HepG2 (cell line): ENCODE data around the gene CHMP4B. TPM values are rescaled to one million over a fixed set of nuclear protein-coding genes. Genes with fewer than 3 reads are reported as not detected.
A peak's percentile ranks its signal among the peaks of the same experiment; 100 is the strongest.

ENCODE experiments used
- AFF4 ChIP-seq: sonication (generic); formaldehyde crosslinking; IDR thresholded peaks from 2 replicates; pipeline ENCODE4 v1.4.0; 2020; ENCODE audit warnings: missing genetic modification reagents
- ARID4A ChIP-seq: sonication (generic); formaldehyde crosslinking; IDR thresholded peaks from 2 replicates; pipeline ENCODE4 v1.5.0; 2020; ENCODE audit warnings: mild to moderate bottlenecking, missing genetic modification reagents, borderline replicate concordance
- HNRNPK ChIP-seq: fragments of 200-400 bp; formaldehyde crosslinking; IDR thresholded peaks from 2 replicates; pipeline ENCODE4 v1.6.1; 2018; ENCODE audit warnings: low read length, low read depth, moderate library complexity, mild to moderate bottlenecking; ENCODE audit not compliant: poor library complexity, severe bottlenecking
- MLXIP ChIP-seq: sonication (generic); formaldehyde crosslinking; IDR thresholded peaks from 2 replicates; pipeline ENCODE4 v1.9.0; 2021; ENCODE audit warnings: missing genetic modification reagents, borderline replicate concordance
- RCOR2 ChIP-seq: IDR thresholded peaks from 2 replicates; pipeline ENCODE4 v1.6.1; 2016; ENCODE audit warnings: missing biosample characterization, missing genetic modification reagents
- ZNF17 ChIP-seq: sonication (generic); formaldehyde crosslinking; IDR thresholded peaks from 2 replicates; pipeline ENCODE4 v1.5.0; 2020; ENCODE audit warnings: mild to moderate bottlenecking, missing genetic modification reagents
- ZNF44 ChIP-seq: sonication (generic); formaldehyde crosslinking; IDR thresholded peaks from 2 replicates; pipeline ENCODE4 v1.5.1; 2020; ENCODE audit warnings: mild to moderate bottlenecking, missing genetic modification reagents
- ZNF704 ChIP-seq: sonication (generic); formaldehyde crosslinking; IDR thresholded peaks from 2 replicates; pipeline ENCODE4 v1.8.1; 2023; ENCODE audit warnings: mild to moderate bottlenecking, inconsistent platforms, moderate library complexity, missing genetic modification reagents, borderline replicate concordance
- polyA plus RNA-seq, 8 experiments: library from polyadenylated mRNA; depleted of rRNA in 3 of 8; stranded (reverse) in 7 of 8; unstranded in 1 of 8; fragments of >200 nt; fragmentation: Illumina TruSeq in 4 of 8; extraction: Trizol in 4 of 8; gene quantifications; 2 replicates each; pipeline versions ENCODE4 v1.2.1 to v1.2.3, GENCODE V29; 2011 to 2016; ENCODE audit warnings: low read depth in 4 of 8, missing spikeins in 1 of 8, mixed read lengths in 1 of 8; ENCODE audit not compliant: insufficient read depth in 1 of 8
- total RNA-seq, 5 experiments: library from RNA; depleted of rRNA; stranded (reverse); fragments of >200 nt; fragmentation: Illumina TruSeq; extraction: Trizol; gene quantifications; 2 replicates each; pipeline ENCODE4 v1.2.3, GENCODE V29; 2016; ENCODE audit warnings: low read depth in 1 of 5

The CHMP4B gene
- total and polyA plus RNA-seq, 2 of the 13 experiments (the other 11 are each of a cell fraction or from before 2014, with no cell fraction given), result 40.1 to 45.6 TPM

- no peak for TF ChIP-seq ZNF17 (CRISPR knock-in tag)
- TF ChIP-seq HNRNPK, result no peak
- no peak for TF ChIP-seq RCOR2 (CRISPR knock-in tag)
- 0 out of 2 replicates have a peak, but pooled peaks have one; percentile 10 for TF ChIP-seq ZNF44 (CRISPR knock-in tag)
- no peak for TF ChIP-seq ZNF704 (CRISPR knock-in tag)
- TF ChIP-seq ARID4A (CRISPR knock-in tag), result 0 out of 2 replicates have a peak, but pooled peaks have one; percentile 4
- no peak for TF ChIP-seq MLXIP (CRISPR knock-in tag)
- no peak for TF ChIP-seq AFF4 (CRISPR knock-in tag)
These were observed 52.5 kb downstream of the CHMP4B start (continued) for GRCh38 chr20:33863440-33864323.
